H9 (cell line): ENCODE data around the gene PTTG2. TPM values are rescaled to one million over a fixed set of nuclear protein-coding genes. Genes with fewer than 3 reads are reported as not detected.

Experiments
- DNase-seq: peaks from one replicate; pipeline ENCODE4 v3.0.0-alpha.2; 2017
- H2AFZ ChIP-seq: one replicate; pipeline ENCODE4 v1.6.1; 2013; ENCODE audit warnings: mild to moderate bottlenecking, low read length, control low read depth, moderate library complexity
- H2AK5ac ChIP-seq: 2 replicates; pipeline ENCODE4 v1.6.1; 2013; ENCODE audit warnings: low read length, control low read depth, mixed read lengths; ENCODE audit not compliant: insufficient read length
- H2BK120ac ChIP-seq: one replicate; pipeline ENCODE4 v1.6.1; 2013; ENCODE audit warnings: low read depth, mild to moderate bottlenecking, low read length, control low read depth, inconsistent platforms; ENCODE audit not compliant: poor library complexity, severe bottlenecking
- H2BK12ac ChIP-seq: 2 replicates; pipeline ENCODE4 v1.6.1; 2013; ENCODE audit warnings: low read length, control low read depth, mixed read lengths, low read depth; ENCODE audit not compliant: insufficient read length
- H2BK15ac ChIP-seq: 2 replicates; pipeline ENCODE4 v1.6.1; 2013; ENCODE audit warnings: low read depth, low read length, control low read depth
- H2BK20ac ChIP-seq: one replicate; pipeline ENCODE4 v1.6.1; 2013; ENCODE audit warnings: low read depth, mild to moderate bottlenecking, low read length, control low read depth, inconsistent platforms; ENCODE audit not compliant: poor library complexity, severe bottlenecking
- H2BK5ac ChIP-seq: 2 replicates; pipeline ENCODE4 v1.6.1; 2013; ENCODE audit warnings: low read length, control low read depth, mixed read lengths; ENCODE audit not compliant: insufficient read length
- H3K14ac ChIP-seq: 2 replicates; pipeline ENCODE4 v1.6.1; 2013; ENCODE audit warnings: low read length, control low read depth; ENCODE audit not compliant: insufficient read depth
- H3K18ac ChIP-seq: 2 replicates; pipeline ENCODE4 v1.6.1; 2013; ENCODE audit warnings: low read depth, mild to moderate bottlenecking, mixed read lengths, low read length, control low read depth; ENCODE audit not compliant: insufficient read length
- H3K23ac ChIP-seq: 2 replicates; pipeline ENCODE4 v1.6.1; 2013; ENCODE audit warnings: low read length, control low read depth, mixed read lengths, low read depth; ENCODE audit not compliant: insufficient read length
- H3K23me2 ChIP-seq: 2 replicates; pipeline ENCODE4 v1.6.1; 2013; ENCODE audit warnings: low read depth, mild to moderate bottlenecking, mixed read lengths, low read length, control low read depth; ENCODE audit not compliant: insufficient read length, poor library complexity, severe bottlenecking
- H3K27ac ChIP-seq: 2 replicates; pipeline ENCODE4 v1.5.1; 2013; ENCODE audit warnings: low read length, control low read depth, mixed read lengths, low read depth; ENCODE audit not compliant: insufficient read length
- H3K27me3 ChIP-seq: 2 replicates; pipeline ENCODE4 v1.6.1; 2013; ENCODE audit warnings: low read length, control low read depth, inconsistent platforms; ENCODE audit not compliant: insufficient read depth
- H3K4ac ChIP-seq: 2 replicates; pipeline ENCODE4 v1.6.1; 2013; ENCODE audit warnings: low read depth, mild to moderate bottlenecking, control low read depth, inconsistent platforms, low read length, moderate library complexity
- H3K4me1 ChIP-seq: 2 replicates; pipeline ENCODE4 v1.6.1; 2013; ENCODE audit warnings: low read length, control low read depth, inconsistent platforms; ENCODE audit not compliant: insufficient read depth
- H3K4me2 ChIP-seq: 2 replicates; pipeline ENCODE4 v1.6.1; 2013; ENCODE audit warnings: low read length, control low read depth, mixed read lengths; ENCODE audit not compliant: insufficient read length, insufficient read depth
- H3K56ac ChIP-seq: 2 replicates; pipeline ENCODE4 v1.6.1; 2013; ENCODE audit warnings: low read depth, mild to moderate bottlenecking, mixed read lengths, low read length, control low read depth; ENCODE audit not compliant: insufficient read length
- H3K79me1 ChIP-seq: 2 replicates; pipeline ENCODE4 v1.6.1; 2013; ENCODE audit warnings: low read depth, mild to moderate bottlenecking, moderate library complexity, low read length, control low read depth, inconsistent platforms; ENCODE audit not compliant: insufficient read depth, poor library complexity, severe bottlenecking
- H3K79me2 ChIP-seq: 2 replicates; pipeline ENCODE4 v1.6.1; 2013; ENCODE audit warnings: low read length, control low read depth, inconsistent platforms; ENCODE audit not compliant: insufficient read depth
- H3K9ac ChIP-seq: 2 replicates; pipeline ENCODE4 v1.6.1; 2013; ENCODE audit warnings: low read length, control low read depth, mixed read lengths; ENCODE audit not compliant: insufficient read length; ENCODE audit errors: extremely low read depth
- H3K9me3 ChIP-seq: one replicate; pipeline ENCODE4 v1.6.1; 2013; ENCODE audit warnings: low read depth, low read length, inconsistent platforms; ENCODE audit not compliant: control insufficient read depth
- H3T11ph ChIP-seq: one replicate; pipeline ENCODE4 v1.6.1; 2013; ENCODE audit warnings: mild to moderate bottlenecking, low read length, control low read depth, inconsistent platforms
- H4K20me1 ChIP-seq: one replicate; pipeline ENCODE4 v1.6.1; 2013; ENCODE audit not compliant: control insufficient read depth, insufficient read length, insufficient read depth
- H4K5ac ChIP-seq: 2 replicates; pipeline ENCODE4 v1.6.1; 2013; ENCODE audit warnings: low read depth, mild to moderate bottlenecking, mixed read lengths, low read length, control low read depth; ENCODE audit not compliant: insufficient read length
- H4K8ac ChIP-seq: replicated peaks from 2 replicates; pipeline ENCODE4 v1.6.1; 2013; ENCODE audit warnings: low read length, control low read depth, mixed read lengths, low read depth; ENCODE audit not compliant: insufficient read length
- H4K91ac ChIP-seq: 2 replicates; pipeline ENCODE4 v1.6.1; 2013; ENCODE audit warnings: low read depth, mild to moderate bottlenecking, moderate library complexity, mixed read lengths, low read length, control low read depth; ENCODE audit not compliant: insufficient read length
- H3K27ac Mint-ChIP-seq, 3 experiments: 2 replicates in 2 of 3; 3 replicates in 1 of 3; pipeline ENCODE4 v1.8.0; 2020 to 2021; ENCODE audit warnings: mixed read lengths in 3 of 3, mild to moderate bottlenecking in 1 of 3, moderate library complexity in 1 of 3
- H3K27me3 Mint-ChIP-seq: 2 replicates; pipeline ENCODE4 v1.8.0; 2021; ENCODE audit warnings: low read depth, mild to moderate bottlenecking, moderate library complexity, mixed read lengths
- H3K36me3 Mint-ChIP-seq, 3 experiments: 2 replicates in 2 of 3; 3 replicates in 1 of 3; pipeline ENCODE4 v1.8.0; 2020 to 2021; ENCODE audit warnings: low read depth in 3 of 3, mixed read lengths in 3 of 3; ENCODE audit not compliant: insufficient read depth in 1 of 3
- H3K4me1 Mint-ChIP-seq, 2 experiments: 2 replicates each; pipeline ENCODE4 v1.8.0; 2020; ENCODE audit warnings: mixed read lengths in 2 of 2
- H3K4me3 Mint-ChIP-seq, 2 experiments: 2 replicates in 1 of 2; 3 replicates in 1 of 2; pipeline ENCODE4 v1.8.0; 2020 to 2021; ENCODE audit warnings: mild to moderate bottlenecking in 2 of 2, mixed read lengths in 2 of 2, moderate library complexity in 1 of 2
- H3K9me3 Mint-ChIP-seq, 2 experiments: 2 replicates in 1 of 2; 3 replicates in 1 of 2; pipeline ENCODE4 v1.8.0; 2020; ENCODE audit warnings: mild to moderate bottlenecking in 2 of 2, mixed read lengths in 2 of 2, moderate library complexity in 1 of 2
- WGBS: extraction: QIAGEN DNeasy Blood & Tissue Kit; methylation state at CpG from one replicate; pipeline ENCODE4 v1.1.7; 2013; ENCODE audit warnings: missing lambda C conversion rate, low lambda C conversion rate, mixed read lengths; ENCODE audit not compliant: insufficient read length; ENCODE audit errors: extremely low coverage; 5-methylcytosine and 5-hydroxymethylcytosine counted together
- total RNA-seq: library from RNA; stranded (reverse); gene quantifications from 2 replicates; pipeline ENCODE4 v1.2.1, GENCODE V29; 2021
- TF ChIP-seq, protein P1 (sequence below): fragments of 200-600 bp; sonication (generic); conservative IDR thresholded peaks from 3 replicates; pipeline ENCODE4 v1.8.0; 2021; ENCODE audit warnings: antibody characterized with exemption, mild to moderate bottlenecking

Gene PTTG2
- total RNA-seq, 1 experiment from 2014 or later = not detected

DNA sequence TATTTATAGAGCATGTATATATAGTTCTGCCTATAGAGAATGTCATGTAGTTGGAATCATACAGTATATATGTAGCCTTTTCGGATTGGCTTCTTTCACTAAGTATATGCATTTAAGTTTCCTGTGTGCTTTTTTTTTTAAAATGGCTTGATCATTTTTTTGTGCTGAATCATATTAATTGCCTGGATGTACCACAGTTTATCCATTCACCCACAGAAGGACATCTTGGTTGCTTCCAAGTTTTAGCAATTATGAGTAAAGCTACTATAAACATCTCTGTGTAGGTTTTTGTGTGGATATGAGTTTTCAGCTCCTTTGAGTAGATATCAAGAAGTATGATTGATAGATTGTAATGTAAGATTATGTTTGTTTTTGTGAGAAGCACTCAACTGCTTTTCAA, 23.8 kb downstream of the PTTG2 start:
- H3K4me2 ChIP-seq = no peak overlapping the region
- no peak overlapping the region for H3K9ac ChIP-seq
- DNase-seq = no peak
- TF ChIP-seq, protein P1, sequence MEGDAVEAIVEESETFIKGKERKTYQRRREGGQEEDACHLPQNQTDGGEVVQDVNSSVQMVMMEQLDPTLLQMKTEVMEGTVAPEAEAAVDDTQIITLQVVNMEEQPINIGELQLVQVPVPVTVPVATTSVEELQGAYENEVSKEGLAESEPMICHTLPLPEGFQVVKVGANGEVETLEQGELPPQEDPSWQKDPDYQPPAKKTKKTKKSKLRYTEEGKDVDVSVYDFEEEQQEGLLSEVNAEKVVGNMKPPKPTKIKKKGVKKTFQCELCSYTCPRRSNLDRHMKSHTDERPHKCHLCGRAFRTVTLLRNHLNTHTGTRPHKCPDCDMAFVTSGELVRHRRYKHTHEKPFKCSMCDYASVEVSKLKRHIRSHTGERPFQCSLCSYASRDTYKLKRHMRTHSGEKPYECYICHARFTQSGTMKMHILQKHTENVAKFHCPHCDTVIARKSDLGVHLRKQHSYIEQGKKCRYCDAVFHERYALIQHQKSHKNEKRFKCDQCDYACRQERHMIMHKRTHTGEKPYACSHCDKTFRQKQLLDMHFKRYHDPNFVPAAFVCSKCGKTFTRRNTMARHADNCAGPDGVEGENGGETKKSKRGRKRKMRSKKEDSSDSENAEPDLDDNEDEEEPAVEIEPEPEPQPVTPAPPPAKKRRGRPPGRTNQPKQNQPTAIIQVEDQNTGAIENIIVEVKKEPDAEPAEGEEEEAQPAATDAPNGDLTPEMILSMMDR = no peak
- Mint-ChIP-seq H3K36me3 (no peaks in the 10 kb centered on the region; a peak in 1 of 7 replicates), H3K4me3 (no peak overlapping the region), H3K27me3 (no peaks in the 10 kb centered on the region), H3K4me1 (peaks cover 45 to 64% of the 10 kb centered on the region in 2 experiments), H3K9me3 (no peaks in the 10 kb centered on the region), H3K27ac (no peak overlapping the region)
- no peak overlapping the region for H3K23ac ChIP-seq
- no peak overlapping the region for H2AK5ac ChIP-seq
- no peak overlapping the region for H2BK5ac ChIP-seq
- H3K18ac ChIP-seq = no peak overlapping the region
- no peaks in the 10 kb centered on the region for H4K20me1 ChIP-seq
- no peaks in the 10 kb centered on the region for H3K79me1 ChIP-seq
- peaks cover 14% of the 10 kb centered on the region; the same call in 1 of the 2 replicates for H3K4me1 ChIP-seq
- no peak overlapping the region for H2BK20ac ChIP-seq
- no peak overlapping the region for H4K5ac ChIP-seq
- H2BK15ac ChIP-seq = no peak overlapping the region
- H3K27ac ChIP-seq = no peak overlapping the region
- no peak overlapping the region for H3K4ac ChIP-seq
- H3T11ph ChIP-seq = no peak overlapping the region
- H3K56ac ChIP-seq = no peak overlapping the region
- no peak overlapping the region for H3K14ac ChIP-seq
- no peaks in the 10 kb centered on the region for H3K27me3 ChIP-seq
- H3K79me2 ChIP-seq = peaks cover 3% of the 10 kb centered on the region; the same call in 1 of the 2 replicates
- no peak overlapping the region for H2AFZ ChIP-seq
- no peaks in the 10 kb centered on the region for H3K9me3 ChIP-seq
- no peak overlapping the region for H2BK120ac ChIP-seq
- no peak overlapping the region for H2BK12ac ChIP-seq
- H4K91ac ChIP-seq = no peak overlapping the region
- no peak overlapping the region for H4K8ac ChIP-seq
- WGBS = no CpG with 5 or more reads among the region's 1 CpG
- no peaks in the 10 kb centered on the region for H3K23me2 ChIP-seq
